PFSK-1 (cell line): ENCODE measurements around the gene FAM83B. TPM values are rescaled to one million over a fixed set of nuclear protein-coding genes. Genes with fewer than 3 reads are reported as not detected.

Experiments
- FOXP2 ChIP-seq: optimal IDR thresholded peaks from 2 replicates; pipeline ENCODE3; 2011; ENCODE audit warnings: borderline replicate concordance, control low read depth, inconsistent platforms; ENCODE audit not compliant: insufficient read depth; ENCODE audit errors: extremely low read length, extremely low read depth
- POLR2AphosphoS5 ChIP-seq: IDR thresholded peaks from 2 replicates; pipeline ENCODE4 v1.6.1; 2012; ENCODE audit warnings: low read depth, mild to moderate bottlenecking, control low read depth, low read length, moderate library complexity
- SIN3A ChIP-seq: IDR thresholded peaks from 2 replicates; pipeline ENCODE4 v1.6.1; 2012; ENCODE audit warnings: mild to moderate bottlenecking, low read length, moderate library complexity, borderline replicate concordance; ENCODE audit not compliant: insufficient read depth
- TAF1 ChIP-seq: IDR thresholded peaks from 2 replicates; pipeline ENCODE4 v1.6.1; 2012; ENCODE audit warnings: low read length, control low read depth, borderline replicate concordance; ENCODE audit not compliant: insufficient read depth
- polyA plus RNA-seq: library from polyadenylated mRNA; unstranded; fragments of >200 nt; gene quantifications from one replicate; pipeline ENCODE4 v1.2.1, GENCODE V29; 2012; ENCODE audit warnings: low read depth, missing spikeins; ENCODE audit not compliant: insufficient read length
- TF ChIP-seq, protein P1 (sequence below), 2 experiments: IDR thresholded peaks; 2 replicates each; pipeline versions ENCODE4 v1.6.1 to v1.8.0; 2011 to 2012; ENCODE audit warnings: low read depth in 2 of 2, low read length in 2 of 2, control low read depth in 1 of 2, inconsistent platforms in 1 of 2, mild to moderate bottlenecking in 1 of 2, moderate library complexity in 1 of 2; ENCODE audit not compliant: insufficient read depth in 1 of 2

Gene FAM83B, protein sequence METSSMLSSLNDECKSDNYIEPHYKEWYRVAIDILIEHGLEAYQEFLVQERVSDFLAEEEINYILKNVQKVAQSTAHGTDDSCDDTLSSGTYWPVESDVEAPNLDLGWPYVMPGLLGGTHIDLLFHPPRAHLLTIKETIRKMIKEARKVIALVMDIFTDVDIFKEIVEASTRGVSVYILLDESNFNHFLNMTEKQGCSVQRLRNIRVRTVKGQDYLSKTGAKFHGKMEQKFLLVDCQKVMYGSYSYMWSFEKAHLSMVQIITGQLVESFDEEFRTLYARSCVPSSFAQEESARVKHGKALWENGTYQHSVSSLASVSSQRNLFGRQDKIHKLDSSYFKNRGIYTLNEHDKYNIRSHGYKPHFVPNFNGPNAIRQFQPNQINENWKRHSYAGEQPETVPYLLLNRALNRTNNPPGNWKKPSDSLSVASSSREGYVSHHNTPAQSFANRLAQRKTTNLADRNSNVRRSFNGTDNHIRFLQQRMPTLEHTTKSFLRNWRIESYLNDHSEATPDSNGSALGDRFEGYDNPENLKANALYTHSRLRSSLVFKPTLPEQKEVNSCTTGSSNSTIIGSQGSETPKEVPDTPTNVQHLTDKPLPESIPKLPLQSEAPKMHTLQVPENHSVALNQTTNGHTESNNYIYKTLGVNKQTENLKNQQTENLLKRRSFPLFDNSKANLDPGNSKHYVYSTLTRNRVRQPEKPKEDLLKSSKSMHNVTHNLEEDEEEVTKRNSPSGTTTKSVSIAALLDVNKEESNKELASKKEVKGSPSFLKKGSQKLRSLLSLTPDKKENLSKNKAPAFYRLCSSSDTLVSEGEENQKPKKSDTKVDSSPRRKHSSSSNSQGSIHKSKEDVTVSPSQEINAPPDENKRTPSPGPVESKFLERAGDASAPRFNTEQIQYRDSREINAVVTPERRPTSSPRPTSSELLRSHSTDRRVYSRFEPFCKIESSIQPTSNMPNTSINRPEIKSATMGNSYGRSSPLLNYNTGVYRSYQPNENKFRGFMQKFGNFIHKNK
- polyA plus RNA-seq = not detected

DNA sequence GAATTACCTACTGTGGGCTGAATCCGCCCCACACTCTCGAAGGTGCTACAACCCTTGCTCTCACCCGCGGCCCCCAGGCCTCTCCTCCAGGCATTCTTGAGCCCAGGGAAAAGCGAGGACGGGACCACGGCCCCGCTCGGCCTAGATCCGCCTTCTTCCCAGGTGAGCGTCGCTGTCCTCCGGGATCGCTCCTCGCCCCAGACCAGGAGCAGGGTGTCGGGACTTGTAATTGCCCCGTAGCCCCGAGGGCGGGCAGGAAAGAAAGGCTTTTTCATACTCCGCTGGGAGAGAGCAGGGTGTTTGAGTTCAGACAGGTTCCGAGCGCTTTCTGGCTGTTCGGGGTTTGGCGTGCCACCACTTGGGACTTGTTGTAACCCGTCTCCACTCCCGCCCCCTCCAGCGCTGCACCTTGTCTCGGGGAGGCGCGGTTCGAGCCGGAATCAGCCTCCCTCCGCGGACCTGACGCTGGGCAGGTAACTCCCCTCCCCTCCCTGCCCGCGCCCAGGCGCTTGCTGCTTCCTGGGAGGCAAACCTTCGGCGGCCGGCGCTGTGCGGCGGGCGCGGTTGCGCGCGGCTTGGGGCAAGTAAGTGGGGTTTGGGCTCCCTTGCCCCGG lies at the start of gene FAM83B:
Gene FAM83B, plus strand, starts transcription at position 529 of the 614 bp plus-strand sequence. CDS start 23,476 bp downstream, outside the sequence.
- no peak for TF ChIP-seq POLR2AphosphoS5
- TF ChIP-seq FOXP2 = no peak

DNA sequence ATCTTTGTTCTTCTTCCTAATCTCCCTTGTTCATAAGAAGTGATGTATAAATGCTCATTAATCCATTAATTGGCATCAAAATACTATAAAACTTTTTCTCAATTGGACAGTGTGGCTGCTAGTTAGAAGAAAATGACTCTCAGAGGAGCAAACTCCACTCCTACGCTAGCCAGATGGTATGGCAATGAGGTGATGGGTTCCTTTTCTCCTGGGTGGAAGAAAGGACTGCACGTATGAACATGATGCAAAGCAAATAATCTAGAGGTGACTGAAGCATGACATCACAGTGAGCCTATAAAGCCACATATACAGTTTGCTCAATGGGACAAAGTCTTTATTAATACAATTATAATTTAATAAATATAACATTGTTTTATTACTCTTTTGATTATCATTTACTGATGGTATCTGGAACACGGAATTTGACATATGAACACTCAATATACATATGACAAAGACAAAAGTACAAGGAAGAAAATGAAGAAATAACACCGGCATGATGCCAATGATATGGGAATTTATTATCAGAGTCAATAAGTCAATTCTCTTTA lies 46.4 kb upstream of the FAM83B start:
- TF ChIP-seq, protein P1, sequence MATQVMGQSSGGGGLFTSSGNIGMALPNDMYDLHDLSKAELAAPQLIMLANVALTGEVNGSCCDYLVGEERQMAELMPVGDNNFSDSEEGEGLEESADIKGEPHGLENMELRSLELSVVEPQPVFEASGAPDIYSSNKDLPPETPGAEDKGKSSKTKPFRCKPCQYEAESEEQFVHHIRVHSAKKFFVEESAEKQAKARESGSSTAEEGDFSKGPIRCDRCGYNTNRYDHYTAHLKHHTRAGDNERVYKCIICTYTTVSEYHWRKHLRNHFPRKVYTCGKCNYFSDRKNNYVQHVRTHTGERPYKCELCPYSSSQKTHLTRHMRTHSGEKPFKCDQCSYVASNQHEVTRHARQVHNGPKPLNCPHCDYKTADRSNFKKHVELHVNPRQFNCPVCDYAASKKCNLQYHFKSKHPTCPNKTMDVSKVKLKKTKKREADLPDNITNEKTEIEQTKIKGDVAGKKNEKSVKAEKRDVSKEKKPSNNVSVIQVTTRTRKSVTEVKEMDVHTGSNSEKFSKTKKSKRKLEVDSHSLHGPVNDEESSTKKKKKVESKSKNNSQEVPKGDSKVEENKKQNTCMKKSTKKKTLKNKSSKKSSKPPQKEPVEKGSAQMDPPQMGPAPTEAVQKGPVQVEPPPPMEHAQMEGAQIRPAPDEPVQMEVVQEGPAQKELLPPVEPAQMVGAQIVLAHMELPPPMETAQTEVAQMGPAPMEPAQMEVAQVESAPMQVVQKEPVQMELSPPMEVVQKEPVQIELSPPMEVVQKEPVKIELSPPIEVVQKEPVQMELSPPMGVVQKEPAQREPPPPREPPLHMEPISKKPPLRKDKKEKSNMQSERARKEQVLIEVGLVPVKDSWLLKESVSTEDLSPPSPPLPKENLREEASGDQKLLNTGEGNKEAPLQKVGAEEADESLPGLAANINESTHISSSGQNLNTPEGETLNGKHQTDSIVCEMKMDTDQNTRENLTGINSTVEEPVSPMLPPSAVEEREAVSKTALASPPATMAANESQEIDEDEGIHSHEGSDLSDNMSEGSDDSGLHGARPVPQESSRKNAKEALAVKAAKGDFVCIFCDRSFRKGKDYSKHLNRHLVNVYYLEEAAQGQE (IDR thresholded peaks at IDR 0.05; ENCODE audit: insufficient read depth in 1 of 2, low read depth in 2 of 2, low read length in 2 of 2) = no peak
- no peak for TF ChIP-seq SIN3A
- no peak for TF ChIP-seq TAF1
- no peak for TF ChIP-seq FOXP2
- TF ChIP-seq POLR2AphosphoS5 = no peak

DNA sequence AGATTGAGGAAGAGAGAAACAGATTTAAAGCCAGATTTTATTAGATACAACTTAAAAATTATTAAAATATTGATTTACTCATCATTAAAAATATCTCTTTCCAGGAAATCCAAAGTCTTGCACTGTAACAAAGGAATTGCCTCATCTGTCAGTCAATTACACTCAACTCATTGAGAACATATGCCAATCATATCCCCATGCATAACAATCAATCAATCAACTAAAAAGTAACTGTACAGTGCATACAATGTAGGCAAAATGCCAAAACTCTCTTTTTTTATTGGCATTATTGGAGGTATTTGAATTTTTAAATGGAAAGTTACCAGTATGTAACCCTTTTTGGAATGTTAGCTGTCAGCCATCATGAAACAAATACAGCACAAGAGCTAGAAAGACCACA lies 45.3 kb upstream of the FAM83B start:
- TF ChIP-seq, protein P1 (IDR thresholded peaks at IDR 0.05; ENCODE audit: insufficient read depth in 1 of 2, low read depth in 2 of 2, low read length in 2 of 2) = no peak
- no peak for TF ChIP-seq FOXP2
- TF ChIP-seq POLR2AphosphoS5 = no peak
- TF ChIP-seq TAF1 = no peak
- TF ChIP-seq SIN3A = no peak

DNA sequence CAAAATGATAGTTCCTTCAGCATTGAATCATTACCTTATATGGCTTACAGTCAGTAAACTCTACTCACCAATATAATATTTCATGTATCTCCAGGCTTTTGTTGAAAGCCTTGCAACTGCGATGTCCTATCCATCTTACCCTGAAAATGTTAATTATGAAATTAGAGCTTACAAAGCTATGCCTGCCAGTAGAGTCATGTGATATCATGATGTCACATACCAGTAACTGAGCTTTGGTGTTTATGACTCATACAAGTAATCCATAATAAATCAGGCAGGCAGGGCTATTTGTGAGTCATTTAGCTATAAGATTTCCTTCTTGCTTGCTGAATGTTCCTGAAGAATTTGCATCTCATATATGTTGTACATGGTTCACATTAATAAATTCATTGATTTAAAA lies 44.9 kb upstream of the FAM83B start:
- TF ChIP-seq POLR2AphosphoS5 (no peak), TAF1 (no peak), SIN3A (no peak), FOXP2 (no peak)
- TF ChIP-seq, protein P1 (IDR thresholded peaks at IDR 0.05; ENCODE audit: insufficient read depth in 1 of 2, low read depth in 2 of 2, low read length in 2 of 2) = no peak
